Eye (tissue), 1 donor: Measurements from ENCODE around the gene GPR18.

Experiments used
- DNase-seq: peaks from one replicate; pipeline ENCODE4 v3.0.0-alpha.2; 2015

The GPR18 gene

DNA sequence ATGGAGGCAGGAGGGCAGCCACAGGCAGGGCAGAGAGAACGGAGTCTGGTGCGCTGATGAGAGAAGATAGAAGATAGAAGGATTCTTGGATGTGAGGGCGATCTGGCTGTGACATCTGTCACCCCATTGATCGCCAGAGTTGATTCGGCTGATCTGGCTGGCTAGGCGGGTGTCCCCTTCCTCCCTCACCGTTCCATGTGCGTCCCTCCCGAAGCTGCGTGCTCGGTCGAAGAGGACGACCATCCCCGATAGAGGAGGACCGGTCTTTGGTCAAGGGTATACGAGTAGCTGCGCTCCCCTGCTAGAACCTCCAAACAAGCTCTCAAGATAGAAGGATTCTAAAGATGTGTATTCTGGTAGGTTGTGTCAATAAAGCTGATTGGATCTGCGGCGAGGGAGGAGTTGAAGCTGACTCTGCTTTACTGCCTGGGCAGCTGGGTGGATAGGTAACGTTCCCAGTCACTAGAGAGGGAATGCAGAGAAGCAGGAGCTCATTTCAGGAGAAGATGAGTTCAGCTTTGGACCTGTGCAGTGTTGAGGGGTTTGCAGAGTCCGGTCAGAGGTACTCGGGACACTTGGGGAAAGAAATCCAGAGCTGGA is 52.5 kb downstream of the GPR18 start:
- no peak for DNase-seq
